Hepatocyte (in vitro differentiated cells): ENCODE measurements around the gene RAB8A. TPM values are rescaled to one million over a fixed set of nuclear protein-coding genes. Genes with fewer than 3 reads are reported as not detected.

Source experiments
- DNase-seq: peaks from one replicate; pipeline ENCODE4 v3.0.0-alpha.2; 2016; ENCODE audit warnings: low spot score
- H2AFZ ChIP-seq: fragments of 200-600 bp; sonication (generic); 2 replicates; pipeline ENCODE4 v1.6.0; 2016; ENCODE audit warnings: antibody characterized with exemption, mild to moderate bottlenecking
- H3K27ac ChIP-seq: fragments of 200-600 bp; sonication (generic); 2 replicates; pipeline ENCODE4 v1.5.1; 2016; ENCODE audit warnings: mild to moderate bottlenecking
- H3K27me3 ChIP-seq: fragments of 200-600 bp; sonication (generic); 2 replicates; pipeline ENCODE4 v1.6.1; 2016
- H3K36me3 ChIP-seq: fragments of 200-600 bp; sonication (generic); replicated peaks from 2 replicates; pipeline ENCODE4 v1.5.1; 2016; ENCODE audit warnings: low read depth; ENCODE audit not compliant: insufficient read depth
- H3K4me1 ChIP-seq: fragments of 200-600 bp; sonication (generic); 2 replicates; pipeline ENCODE4 v1.5.1; 2016; ENCODE audit warnings: mild to moderate bottlenecking, moderate library complexity; ENCODE audit not compliant: insufficient read depth
- H3K4me2 ChIP-seq: fragments of 200-600 bp; sonication (generic); 2 replicates; pipeline ENCODE4 v1.6.0; 2016
- H3K4me3 ChIP-seq: fragments of 200-600 bp; sonication (generic); 2 replicates; pipeline ENCODE4 v1.5.1; 2016; ENCODE audit warnings: mild to moderate bottlenecking
- H3K79me2 ChIP-seq: fragments of 200-600 bp; sonication (generic); 2 replicates; pipeline ENCODE4 v1.6.0; 2017; ENCODE audit warnings: mild to moderate bottlenecking
- H3K9me2 ChIP-seq: fragments of 200-600 bp; sonication (generic); replicated peaks from 2 replicates; pipeline ENCODE4 v1.6.0; 2017; ENCODE audit warnings: mild to moderate bottlenecking; ENCODE audit not compliant: insufficient read depth
- H3K9me3 ChIP-seq: fragments of 200-600 bp; sonication (generic); 2 replicates; pipeline ENCODE4 v1.5.1; 2016; ENCODE audit warnings: low read depth, mild to moderate bottlenecking
- H4K20me1 ChIP-seq: fragments of 200-600 bp; sonication (generic); 2 replicates; pipeline ENCODE4 v1.6.0; 2016; ENCODE audit warnings: mild to moderate bottlenecking; ENCODE audit not compliant: insufficient read depth, poor library complexity, severe bottlenecking
- CTCF ChIP-seq: fragments of 200-600 bp; sonication (generic); IDR thresholded peaks from 2 replicates; pipeline ENCODE4 v1.5.1; 2016; ENCODE audit warnings: antibody characterized with exemption, mild to moderate bottlenecking; ENCODE audit not compliant: poor library complexity
- EZH2 ChIP-seq: fragments of 200-600 bp; sonication (generic); IDR thresholded peaks from 2 replicates; pipeline ENCODE4 v1.6.1; 2016; ENCODE audit warnings: antibody characterized with exemption, mild to moderate bottlenecking, borderline replicate concordance
- EZH2phosphoT487 ChIP-seq: fragments of 200-600 bp; sonication (generic); IDR thresholded peaks from one replicate; pipeline ENCODE4 v1.6.1; 2018; ENCODE audit warnings: antibody characterized with exemption, mild to moderate bottlenecking, low read depth, moderate library complexity; ENCODE audit not compliant: unreplicated experiment, severe bottlenecking
- WGBS: methylation state at CpG from one replicate; pipeline ENCODE4 v1.1.6; 2016; ENCODE audit warnings: low lambda C conversion rate; ENCODE audit errors: missing lambda C conversion rate; 5-methylcytosine and 5-hydroxymethylcytosine counted together
- polyA plus RNA-seq: library from polyadenylated mRNA; unstranded; fragments of >200 nt; fragmentation: Nextera tagmentation; extraction: Ambion mirVana; gene quantifications from 2 replicates; pipeline ENCODE4 v1.2.1, GENCODE V29; 2016
- total RNA-seq: library from RNA; depleted of rRNA; stranded (reverse); fragments of >200 nt; gene quantifications from 2 replicates; pipeline ENCODE4 v1.2.3, GENCODE V29; 2014

Gene RAB8A
- total and polyA plus RNA-seq, 2 experiments from 2014 or later, result 60.2 to 89.5 TPM

GRCh38 chr19:16076958-16077611, 34.6 kb upstream of the RAB8A start:
- Histone ChIP-seq H3K36me3 (no peaks in the 10 kb centered on the region), H3K27me3 (no peaks in the 10 kb centered on the region), H2AFZ (peak overlapping the region; percentile 25), H3K4me3 (peak overlapping the region; percentile 95), H3K27ac (peak overlapping the region; percentile 97), H3K9me3 (no peaks in the 10 kb centered on the region), H3K9me2 (no peaks in the 10 kb centered on the region), H3K4me1 (peaks cover 20% of the 10 kb centered on the region), H3K4me2 (peak overlapping the region; percentile 76), H4K20me1 (peaks cover 30% of the 10 kb centered on the region), H3K79me2 (peaks cover 60% of the 10 kb centered on the region)
- TF ChIP-seq EZH2phosphoT487 (no peak), CTCF (no peak), EZH2 (no peak)
- WGBS, result 2% methylated on average over 15 of the region's 56 CpGs
- peak; percentile 57 for DNase-seq

GRCh38 chr19:16077984-16078758, 33.5 kb upstream of the RAB8A start:
- DNase-seq, result no peak
- 24% methylated on average over 16 of the region's 16 CpGs for WGBS
- H3K27me3 ChIP-seq, result no peaks in the 10 kb centered on the region
- peaks cover 20% of the 10 kb centered on the region for H3K4me1 ChIP-seq
- H3K4me3 ChIP-seq, result peak overlapping the region; percentile 95
- no peaks in the 10 kb centered on the region for H3K36me3 ChIP-seq
- H2AFZ ChIP-seq, result no peak overlapping the region
- no peaks in the 10 kb centered on the region for H3K9me3 ChIP-seq
- peaks cover 71% of the 10 kb centered on the region for H3K79me2 ChIP-seq
- TF ChIP-seq EZH2phosphoT487 (no peak), EZH2 (no peak), CTCF (no peak)
- peaks cover 37% of the 10 kb centered on the region for H4K20me1 ChIP-seq
- H3K9me2 ChIP-seq, result no peaks in the 10 kb centered on the region
- peak overlapping the region; percentile 76 for H3K4me2 ChIP-seq
- peak overlapping the region; percentile 97 for H3K27ac ChIP-seq

GRCh38 chr19:16078759-16079707, 32.7 kb upstream of the RAB8A start:
- no peaks in the 10 kb centered on the region for H3K9me3 ChIP-seq
- peaks cover 46% of the 10 kb centered on the region for H4K20me1 ChIP-seq
- peak overlapping the region; percentile 97 for H3K27ac ChIP-seq
- H3K27me3 ChIP-seq, result no peaks in the 10 kb centered on the region
- peaks cover 80% of the 10 kb centered on the region for H3K79me2 ChIP-seq
- WGBS, result 18% methylated on average over 17 of the region's 17 CpGs
- H3K4me3 ChIP-seq, result peak overlapping the region; percentile 95
- TF ChIP-seq CTCF (no peak), EZH2phosphoT487 (no peak), EZH2 (no peak)
- peak overlapping the region; percentile 76 for H3K4me2 ChIP-seq
- peaks cover 20% of the 10 kb centered on the region for H3K4me1 ChIP-seq
- peak; percentile 82 for DNase-seq
- H3K36me3 ChIP-seq, result peaks cover 2% of the 10 kb centered on the region
- H3K9me2 ChIP-seq, result no peaks in the 10 kb centered on the region
- no peak overlapping the region for H2AFZ ChIP-seq
